ENCODE results near the gene MRPL38. TPM values are rescaled to one million over a fixed set of nuclear protein-coding genes. Genes with fewer than 3 reads are reported as not detected.
"Not testable (repeated sequence)": the region's sequence is repeated elsewhere in the genome, so short reads cannot be mapped to it uniquely, and the experiment has no call there.

Gene MRPL38
- total RNA-seq, 1 donor, result 36.6 TPM

- Histone ChIP-seq H4K20me1 (ENCODE audit: insufficient read depth, low read length) (peaks cover 9% of the 10 kb centered on the region), H3K36me3 (ENCODE audit: insufficient read depth, low read length) (peaks cover 20% of the 10 kb centered on the region), H3K4me1 (ENCODE audit: insufficient read depth, low read length) (peaks cover 6% of the 10 kb centered on the region), H3K4me2 (ENCODE audit: insufficient read depth, low read length) (no peak overlapping the region), H3K4me3 (ENCODE audit: insufficient read depth, low read length) (no peak overlapping the region), H3K27ac (ENCODE audit: low read depth, low read length) (no peak overlapping the region), H3K9me3 (ENCODE audit: low read depth, low read length) (no peaks in the 10 kb centered on the region), H3K27me3 (ENCODE audit: insufficient read depth, low read length) (no peaks in the 10 kb centered on the region), H2AFZ (ENCODE audit: low read length) (no peak overlapping the region), H3K79me2 (ENCODE audit: insufficient read depth, low read length) (peaks cover 19% of the 10 kb centered on the region)
- DNase-seq (ENCODE audit: insufficient read length, low spot score, missing footprints), result peak; percentile 72
- TF ChIP-seq, protein P1, sequence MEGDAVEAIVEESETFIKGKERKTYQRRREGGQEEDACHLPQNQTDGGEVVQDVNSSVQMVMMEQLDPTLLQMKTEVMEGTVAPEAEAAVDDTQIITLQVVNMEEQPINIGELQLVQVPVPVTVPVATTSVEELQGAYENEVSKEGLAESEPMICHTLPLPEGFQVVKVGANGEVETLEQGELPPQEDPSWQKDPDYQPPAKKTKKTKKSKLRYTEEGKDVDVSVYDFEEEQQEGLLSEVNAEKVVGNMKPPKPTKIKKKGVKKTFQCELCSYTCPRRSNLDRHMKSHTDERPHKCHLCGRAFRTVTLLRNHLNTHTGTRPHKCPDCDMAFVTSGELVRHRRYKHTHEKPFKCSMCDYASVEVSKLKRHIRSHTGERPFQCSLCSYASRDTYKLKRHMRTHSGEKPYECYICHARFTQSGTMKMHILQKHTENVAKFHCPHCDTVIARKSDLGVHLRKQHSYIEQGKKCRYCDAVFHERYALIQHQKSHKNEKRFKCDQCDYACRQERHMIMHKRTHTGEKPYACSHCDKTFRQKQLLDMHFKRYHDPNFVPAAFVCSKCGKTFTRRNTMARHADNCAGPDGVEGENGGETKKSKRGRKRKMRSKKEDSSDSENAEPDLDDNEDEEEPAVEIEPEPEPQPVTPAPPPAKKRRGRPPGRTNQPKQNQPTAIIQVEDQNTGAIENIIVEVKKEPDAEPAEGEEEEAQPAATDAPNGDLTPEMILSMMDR (IDR thresholded peaks at IDR 0.05; ENCODE audit: extremely low read depth, low read depth, low read length), result no peak
These were observed 13.6 kb downstream of the MRPL38 start for GRCh38 chr17:75891022-75891604.

DNA sequence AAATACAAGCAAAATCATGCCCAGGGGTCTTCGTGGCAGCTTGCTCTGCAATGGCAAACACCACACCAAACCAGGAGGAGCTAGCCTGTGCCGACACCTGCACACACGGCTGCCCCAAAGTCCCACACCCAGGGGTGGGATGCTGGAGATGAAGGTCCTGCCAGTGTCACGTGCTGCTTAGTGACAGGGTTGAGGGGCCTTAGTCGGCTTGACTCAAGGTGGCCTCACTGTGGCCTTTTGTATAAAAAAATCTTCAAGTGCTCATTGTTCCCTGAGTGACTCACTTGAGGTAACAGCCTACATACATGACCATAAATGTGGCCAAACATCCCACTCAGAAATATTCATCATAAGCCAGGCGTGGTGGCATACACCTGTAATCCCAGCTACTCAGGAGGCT is 15.2 kb downstream of the MRPL38 start:
- Histone ChIP-seq H3K36me3 (ENCODE audit: insufficient read depth, low read length) (peaks cover 20% of the 10 kb centered on the region), H3K4me3 (ENCODE audit: insufficient read depth, low read length) (no peak overlapping the region), H2AFZ (ENCODE audit: low read length) (no peak overlapping the region), H3K79me2 (ENCODE audit: insufficient read depth, low read length) (peaks cover 6% of the 10 kb centered on the region), H3K4me1 (ENCODE audit: insufficient read depth, low read length) (no peaks in the 10 kb centered on the region), H3K27me3 (ENCODE audit: insufficient read depth, low read length) (no peaks in the 10 kb centered on the region), H3K27ac (ENCODE audit: low read depth, low read length) (no peak overlapping the region), H3K9me3 (ENCODE audit: low read depth, low read length) (no peaks in the 10 kb centered on the region), H4K20me1 (ENCODE audit: insufficient read depth, low read length) (peaks cover 5% of the 10 kb centered on the region), H3K4me2 (ENCODE audit: insufficient read depth, low read length) (no peak overlapping the region)
- DNase-seq (ENCODE audit: insufficient read length, low spot score, missing footprints), result no peak
- TF ChIP-seq, protein P1 (IDR thresholded peaks at IDR 0.05; ENCODE audit: extremely low read depth, low read depth, low read length), result no peak

DNA sequence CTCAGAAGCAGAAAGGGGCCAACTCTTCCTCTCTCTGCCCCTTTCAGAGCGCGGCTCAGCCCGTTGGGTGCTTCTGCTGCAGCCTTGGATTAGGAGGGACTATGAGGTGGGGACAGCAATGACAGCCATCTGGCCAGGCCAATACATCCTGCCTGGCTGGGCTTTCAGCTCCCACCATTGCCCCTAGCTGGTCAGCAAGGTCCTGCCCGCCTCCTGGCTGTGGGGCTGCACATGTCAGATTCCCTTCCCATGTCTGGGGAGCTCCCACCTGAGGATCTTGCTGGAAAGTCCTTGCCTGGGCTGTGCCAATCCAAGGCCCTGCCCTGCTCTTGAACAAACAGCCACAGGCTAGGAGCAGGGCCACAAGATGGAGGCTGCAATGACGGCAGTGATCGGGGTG is 16.2 kb downstream of the MRPL38 start:
- peak; percentile 11 for DNase-seq (ENCODE audit: insufficient read length, low spot score, missing footprints)
- Histone ChIP-seq H3K27me3 (ENCODE audit: insufficient read depth, low read length) (no peaks in the 10 kb centered on the region), H3K4me3 (ENCODE audit: insufficient read depth, low read length) (no peak overlapping the region), H3K27ac (ENCODE audit: low read depth, low read length) (no peak overlapping the region), H3K36me3 (ENCODE audit: insufficient read depth, low read length) (peaks cover 20% of the 10 kb centered on the region), H3K4me1 (ENCODE audit: insufficient read depth, low read length) (no peaks in the 10 kb centered on the region), H3K79me2 (ENCODE audit: insufficient read depth, low read length) (no peaks in the 10 kb centered on the region), H3K9me3 (ENCODE audit: low read depth, low read length) (no peaks in the 10 kb centered on the region), H4K20me1 (ENCODE audit: insufficient read depth, low read length) (peaks cover 5% of the 10 kb centered on the region), H2AFZ (ENCODE audit: low read length) (no peak overlapping the region), H3K4me2 (ENCODE audit: insufficient read depth, low read length) (no peak overlapping the region)
- TF ChIP-seq, protein P1 (IDR thresholded peaks at IDR 0.05; ENCODE audit: extremely low read depth, low read depth, low read length), result no peak

DNA sequence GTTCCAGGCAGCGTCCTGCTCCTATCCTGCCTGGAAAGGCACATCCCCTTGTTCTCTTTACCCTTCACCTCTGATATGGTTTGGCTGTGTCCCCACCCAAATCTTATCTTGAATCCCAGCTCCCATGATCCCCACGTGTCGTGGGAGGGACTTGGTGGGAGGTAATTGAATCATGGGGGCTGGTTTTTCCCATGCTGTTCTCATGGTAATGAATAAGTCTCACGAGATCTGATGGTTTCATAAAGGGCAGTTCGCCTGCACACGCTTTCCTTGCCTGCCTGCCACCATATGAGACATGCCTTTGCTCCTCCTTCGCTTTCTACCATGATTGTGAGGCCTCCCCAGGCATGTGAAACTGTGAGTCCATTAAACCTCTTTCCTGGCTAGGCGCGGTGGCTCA is 18.8 kb downstream of the MRPL38 start:
- not testable (repeated sequence) for H3K4me1 ChIP-seq (ENCODE audit: insufficient read depth, low read length); H3K27me3 ChIP-seq (ENCODE audit: insufficient read depth, low read length); H2AFZ ChIP-seq (ENCODE audit: low read length); H3K4me2 ChIP-seq (ENCODE audit: insufficient read depth, low read length); H3K9me3 ChIP-seq (ENCODE audit: low read depth, low read length); H3K4me3 ChIP-seq (ENCODE audit: insufficient read depth, low read length); H3K27ac ChIP-seq (ENCODE audit: low read depth, low read length); H3K79me2 ChIP-seq (ENCODE audit: insufficient read depth, low read length); H4K20me1 ChIP-seq (ENCODE audit: insufficient read depth, low read length); DNase-seq (ENCODE audit: insufficient read length, low spot score, missing footprints)
- H3K36me3 ChIP-seq (ENCODE audit: insufficient read depth, low read length), result peaks cover 12% of the 10 kb centered on the region

Measured in osteoblast (primary cell).